ENCODE data around the gene CYTH2. TPM values are rescaled to one million over a fixed set of nuclear protein-coding genes. Genes with fewer than 3 reads are reported as not detected.

The CYTH2 gene
- total RNA-seq, 1 donor from 2014 or later: 69.9 TPM

GRCh38 chr19:48475369-48476068 is 6.3 kb downstream of the CYTH2 start:
- DNase-seq (ENCODE audit: low spot score): no peak
- Mint-ChIP-seq H3K36me3 (ENCODE audit: low read depth) (peaks cover 34% of the 10 kb centered on the region), H3K27ac (ENCODE audit: unreplicated experiment) (no peak overlapping the region), H3K27me3 (ENCODE audit: low read depth) (no peaks in the 10 kb centered on the region), H3K9me3 (ENCODE audit: low read depth) (no peaks in the 10 kb centered on the region), H3K4me3 (ENCODE audit: unreplicated experiment) (no peak overlapping the region), H3K4me1 (ENCODE audit: low read depth) (peaks cover 11% of the 10 kb centered on the region)
- no peak for TF ChIP-seq CTCF (IDR thresholded peaks at IDR 0.05)

- Mint-ChIP-seq H3K9me3 (ENCODE audit: low read depth) (no peaks in the 10 kb centered on the region), H3K27me3 (ENCODE audit: low read depth) (no peaks in the 10 kb centered on the region), H3K27ac (ENCODE audit: unreplicated experiment) (no peak overlapping the region), H3K4me1 (ENCODE audit: low read depth) (peaks cover 10% of the 10 kb centered on the region), H3K36me3 (ENCODE audit: low read depth) (peaks cover 34% of the 10 kb centered on the region), H3K4me3 (ENCODE audit: unreplicated experiment) (no peak overlapping the region)
- no peak for DNase-seq (ENCODE audit: low spot score)
- no peak for TF ChIP-seq CTCF (IDR thresholded peaks at IDR 0.05)
Measured at GRCh38 chr19:48476176-48476575, 7.0 kb downstream of the CYTH2 start.

- no peak for DNase-seq (ENCODE audit: low spot score)
- TF ChIP-seq CTCF (IDR thresholded peaks at IDR 0.05): no peak
- Mint-ChIP-seq H3K9me3 (ENCODE audit: low read depth) (no peaks in the 10 kb centered on the region), H3K27ac (ENCODE audit: unreplicated experiment) (no peak overlapping the region), H3K27me3 (ENCODE audit: low read depth) (no peaks in the 10 kb centered on the region), H3K4me1 (ENCODE audit: low read depth) (peaks cover 14% of the 10 kb centered on the region), H3K36me3 (ENCODE audit: low read depth) (peaks cover 28% of the 10 kb centered on the region), H3K4me3 (ENCODE audit: unreplicated experiment) (no peak overlapping the region)
Measured at GRCh38 chr19:48477067-48477685, 8.0 kb downstream of the CYTH2 start.

- H3K36me3 Mint-ChIP-seq (ENCODE audit: low read depth): peaks cover 24% of the 10 kb centered on the region
- no peak overlapping the region for H3K27ac Mint-ChIP-seq (ENCODE audit: unreplicated experiment)
- DNase-seq (ENCODE audit: low spot score): no peak
- H3K9me3 Mint-ChIP-seq (ENCODE audit: low read depth): no peaks in the 10 kb centered on the region
- H3K4me3 Mint-ChIP-seq (ENCODE audit: unreplicated experiment): no peak overlapping the region
- no peak for TF ChIP-seq CTCF (IDR thresholded peaks at IDR 0.05)
- peaks cover 18% of the 10 kb centered on the region for H3K4me1 Mint-ChIP-seq (ENCODE audit: low read depth)
- no peaks in the 10 kb centered on the region for H3K27me3 Mint-ChIP-seq (ENCODE audit: low read depth)
Measured at GRCh38 chr19:48477698-48478338, 8.6 kb downstream of the CYTH2 start.

- no peak overlapping the region for H3K27ac Mint-ChIP-seq (ENCODE audit: unreplicated experiment)
- H3K9me3 Mint-ChIP-seq (ENCODE audit: low read depth): no peaks in the 10 kb centered on the region
Measured at GRCh38 chr19:48478339-48479256, 9.4 kb downstream of the CYTH2 start.

More at GRCh38 chr19:48478339-48479256, 9.4 kb downstream of the CYTH2 start:
- H3K4me1 Mint-ChIP-seq (ENCODE audit: low read depth): peaks cover 20% of the 10 kb centered on the region
- no peaks in the 10 kb centered on the region for H3K27me3 Mint-ChIP-seq (ENCODE audit: low read depth)
- no peak for DNase-seq (ENCODE audit: low spot score)
- no peak for TF ChIP-seq CTCF (IDR thresholded peaks at IDR 0.05)
- no peak overlapping the region for H3K4me3 Mint-ChIP-seq (ENCODE audit: unreplicated experiment)
- H3K36me3 Mint-ChIP-seq (ENCODE audit: low read depth): peaks cover 21% of the 10 kb centered on the region
